Measurements from ENCODE around the gene CDADC1. TPM values are rescaled to one million over a fixed set of nuclear protein-coding genes. Genes with fewer than 3 reads are reported as not detected.
A peak's percentile ranks its signal among the peaks of the same experiment; 100 is the strongest.

The CDADC1 gene
- total and polyA plus RNA-seq, 2 of the 13 experiments (the other 11 are each of a cell fraction or from before 2014, with no cell fraction given) = 2.4 to 9.0 TPM

GRCh38 chr13:49213997-49214916, 33.5 kb upstream of the CDADC1 start (continued):
- 0 out of 2 replicates have a peak, but pooled peaks have one; percentile 21 for TF ChIP-seq ATF7-NPFF (CRISPR knock-in tag; IDR thresholded peaks at IDR 0.05; ENCODE audit: low read depth)
- no peak for TF ChIP-seq CENPBD1 (CRISPR knock-in tag; IDR thresholded peaks at IDR 0.05; ENCODE audit: borderline replicate concordance, low read depth)
- TF ChIP-seq THAP7 (CRISPR knock-in tag; IDR thresholded peaks at IDR 0.05) = no peak
- TF ChIP-seq ZNF124 (CRISPR knock-in tag; IDR thresholded peaks at IDR 0.05) = no peak
- TF ChIP-seq ZNF713 (CRISPR knock-in tag; IDR thresholded peaks at IDR 0.05) = no peak

GRCh38 chr13:49214917-49215376, 32.8 kb upstream of the CDADC1 start:
- Histone ChIP-seq H3K9ac (ENCODE audit: insufficient read depth, low read depth, low read length) (peak overlapping the region; percentile 33; the same call in 1 of the 2 replicates), H3K9me3 (ENCODE audit: low read length) (no peaks in the 10 kb centered on the region), H4K20me1 (ENCODE audit: insufficient read depth, low read length) (no peaks in the 10 kb centered on the region), H3K4me1 (ENCODE audit: insufficient read depth, low read length) (peaks cover 32% of the 10 kb centered on the region), H3K4me3 (replicated peaks in 1 of 3; ENCODE audit: insufficient read depth in 1 of 3, low read depth in 2 of 3, low read length in 3 of 3) (peak overlapping the region; percentile 23 to 34 (median 24); a peak in 3 of 6 replicates), H3K36me3 (replicated peaks in 1 of 2; ENCODE audit: control insufficient read depth in 1 of 2, insufficient read depth in 2 of 2, low read length in 2 of 2) (no peaks in the 10 kb centered on the region), H2AFZ (ENCODE audit: low read length) (peak overlapping the region; percentile 8), H3K79me2 (ENCODE audit: insufficient read depth, low read length) (no peaks in the 10 kb centered on the region), H3K4me2 (ENCODE audit: low read depth, low read length) (peak overlapping the region; percentile 81), H3K27me3 (ENCODE audit: control insufficient read depth in 1 of 2, insufficient read depth in 2 of 2, low read length in 2 of 2) (no peaks in the 10 kb centered on the region), H3K27ac (ENCODE audit: extremely low read length, insufficient read depth, low read length) (peak overlapping the region; percentile 62)
- in situ Hi-C loops (cut with HindIII; ENCODE audit: extremely low pct_ligation_motif_present, low pct_unique_long_range_greater_than_20kb) = no loop called here
- intact Hi-C loops (cut with micrococcal nuclease; ENCODE audit: unreplicated experiment) = no loop called here
- WGBS (ENCODE audit: low lambda C conversion rate) = 4% methylated on average over 5 of the region's 6 CpGs
- ChIA-PET POLR2A (interaction anchor here (0.7 to 2.2 kb wide), 11 partner anchors 10 to 578 kb away, joined by 3 to 22 read pairs (median 3); partner anchors contain the start of gene CDADC1), CTCF (ENCODE audit: low intra/inter-chr PET ratio, low total read pairs) (no interaction called here)
- ATAC-seq (peak; percentile 80), FAIRE-seq (peak; percentile 82), DNase-seq (ENCODE audit: low spot score) (peak; percentile 78)
- BruUV-seq (replicated peaks) = no TSS peak
- TF ChIP-seq ZNF350 (CRISPR knock-in tag; IDR thresholded peaks at IDR 0.05; ENCODE audit: borderline replicate concordance, low read depth) = peak; percentile 65; the same call in 1 of the 2 replicates
- TF ChIP-seq FOXP4 (CRISPR knock-in tag; IDR thresholded peaks at IDR 0.05) = peak; percentile 48; the same call in 1 of the 2 replicates
- TF ChIP-seq ZGPAT (CRISPR knock-in tag; IDR thresholded peaks at IDR 0.05) = peak; percentile 65
- TF ChIP-seq ZNF274 (CRISPR knock-in tag; IDR thresholded peaks at IDR 0.05) = 0 out of 2 replicates have a peak, but pooled peaks have one; percentile 57
- TF ChIP-seq SALL2 (CRISPR knock-in tag; IDR thresholded peaks at IDR 0.05) = no peak
- peak; percentile 47; the same call in 1 of the 2 replicates for TF ChIP-seq MXD3 (CRISPR knock-in tag; IDR thresholded peaks at IDR 0.05)
- TF ChIP-seq PLRG1 (conservative IDR thresholded peaks at IDR 0.05) = no peak
- no peak for TF ChIP-seq ZNF460 (CRISPR knock-in tag; IDR thresholded peaks at IDR 0.05; ENCODE audit: borderline replicate concordance)

All from HepG2 (cell line).